NCI-H226 (cell line): ENCODE measurements around the gene RER1.

ENCODE experiments used
- DNase-seq: peaks from one replicate; pipeline ENCODE4 v3.0.0-alpha.2; 2015

Gene RER1

GRCh38 chr1:2392686-2393085 lies 1.0 kb downstream of the RER1 start:
- DNase-seq: no peak

GRCh38 chr1:2393471-2393877 lies 1.8 kb downstream of the RER1 start:
- DNase-seq: no peak

- DNase-seq: no peak
Observed at GRCh38 chr1:2394220-2394619, 2.6 kb downstream of the RER1 start.

- no peak for DNase-seq
Observed at GRCh38 chr1:2394761-2395160, 3.1 kb downstream of the RER1 start.

- DNase-seq: no peak
Observed at GRCh38 chr1:2395245-2395644, 3.6 kb downstream of the RER1 start.

- no peak for DNase-seq
Observed at GRCh38 chr1:2396059-2396458, 4.4 kb downstream of the RER1 start.

GRCh38 chr1:2396476-2396875 lies 4.8 kb downstream of the RER1 start:
- DNase-seq: no peak

- no peak for DNase-seq
Observed at GRCh38 chr1:2397007-2397679, 5.5 kb downstream of the RER1 start.

- no peak for DNase-seq
Observed at GRCh38 chr1:2398871-2399270, 7.2 kb downstream of the RER1 start.

GRCh38 chr1:2399890-2400575 lies 8.4 kb downstream of the RER1 start:
- DNase-seq: no peak

GRCh38 chr1:2400576-2400909 lies 8.9 kb downstream of the RER1 start:
- DNase-seq: no peak

GRCh38 chr1:2400950-2401649 lies 9.5 kb downstream of the RER1 start:
- no peak for DNase-seq

GRCh38 chr1:2402420-2402819 lies 10.8 kb downstream of the RER1 start:
- no peak for DNase-seq

GRCh38 chr1:2403273-2403672 lies 11.6 kb downstream of the RER1 start:
- no peak for DNase-seq

GRCh38 chr1:2404142-2404889 lies 12.7 kb downstream of the RER1 start:
- no peak for DNase-seq

- DNase-seq: no peak
Observed at GRCh38 chr1:2404890-2405511, 13.4 kb downstream of the RER1 start.

- DNase-seq: no peak
Observed at GRCh38 chr1:2405588-2406295, 14.1 kb downstream of the RER1 start.

- DNase-seq: no peak
Observed at GRCh38 chr1:2406451-2407041, 14.9 kb downstream of the RER1 start.

- DNase-seq: no peak
Observed at GRCh38 chr1:2407166-2407990, 15.7 kb downstream of the RER1 start.

- no peak for DNase-seq
Observed at GRCh38 chr1:2407991-2408275, 16.3 kb downstream of the RER1 start.

- DNase-seq: no peak
Observed at GRCh38 chr1:2408456-2408855, 16.8 kb downstream of the RER1 start.
